NCI-H2171 (cell line): ENCODE data around the gene RSBN1L.
A peak's percentile ranks its signal among the peaks of the same experiment; 100 is the strongest.
"Not testable (repeated sequence)": the region's sequence is repeated elsewhere in the genome, so short reads cannot be mapped to it uniquely, and the experiment has no call there.

Experiments used
- DNase-seq: peaks from one replicate; lab custom pipeline; 2025; lab: John Stamatoyannopoulos, UW

The RSBN1L gene

DNA sequence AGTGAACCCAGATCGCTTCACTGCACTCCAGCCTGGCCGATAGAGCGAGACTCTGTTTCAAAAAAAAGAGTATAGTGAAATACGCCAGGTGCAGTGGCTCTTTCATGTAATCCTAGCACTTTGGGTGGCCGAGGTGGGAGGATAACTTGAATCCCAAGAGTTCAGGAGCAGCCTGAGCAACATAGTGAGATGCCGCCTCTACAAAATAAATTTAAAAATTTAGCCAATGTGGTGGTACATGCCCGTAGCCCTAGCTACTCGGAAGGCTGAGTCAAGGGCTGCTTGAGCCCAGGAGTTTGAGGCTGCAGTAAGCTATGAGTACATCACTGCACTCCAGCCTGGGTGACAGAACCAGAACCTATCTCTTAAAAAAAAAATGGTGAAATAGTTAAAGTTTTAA lies 74.1 kb downstream of the RSBN1L start:
- DNase-seq, result no peak

DNA sequence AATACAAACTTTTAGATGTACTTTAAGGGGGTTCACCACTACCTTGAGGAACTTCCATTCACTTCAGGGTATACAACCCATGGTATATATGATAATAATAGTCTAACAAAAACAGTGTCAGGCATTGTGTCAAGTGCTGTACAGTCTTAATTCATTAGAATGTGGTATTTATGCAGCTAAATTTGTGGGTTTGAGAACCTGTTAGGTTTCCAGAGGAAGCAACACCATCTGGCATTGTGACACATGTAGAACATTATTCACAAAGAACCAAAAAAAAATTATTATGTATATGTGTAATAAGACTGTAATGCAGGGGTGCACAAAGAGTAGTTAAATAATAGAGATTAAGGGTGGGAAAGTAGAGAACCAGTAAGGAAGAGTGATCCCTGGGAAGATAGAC lies 75.6 kb downstream of the RSBN1L start:
- DNase-seq, result no peak

DNA sequence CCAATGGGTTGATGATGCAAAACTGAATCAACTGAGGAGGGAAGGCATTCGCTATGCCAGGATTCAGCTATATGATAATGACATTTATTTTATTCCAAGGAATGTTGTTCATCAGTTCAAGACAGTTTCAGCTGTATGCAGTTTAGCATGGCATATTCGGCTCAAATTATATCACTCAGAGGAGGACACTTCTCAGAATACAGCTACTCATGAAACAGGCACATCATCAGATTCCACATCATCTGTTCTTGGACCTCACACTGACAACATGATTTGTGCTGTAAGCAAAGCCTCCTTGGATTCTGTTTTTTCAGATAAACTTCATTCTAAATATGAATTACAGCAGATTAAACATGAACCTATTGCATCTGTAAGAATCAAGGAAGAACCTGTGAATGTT lies 82.3 kb downstream of the RSBN1L start:
- no peak for DNase-seq

DNA sequence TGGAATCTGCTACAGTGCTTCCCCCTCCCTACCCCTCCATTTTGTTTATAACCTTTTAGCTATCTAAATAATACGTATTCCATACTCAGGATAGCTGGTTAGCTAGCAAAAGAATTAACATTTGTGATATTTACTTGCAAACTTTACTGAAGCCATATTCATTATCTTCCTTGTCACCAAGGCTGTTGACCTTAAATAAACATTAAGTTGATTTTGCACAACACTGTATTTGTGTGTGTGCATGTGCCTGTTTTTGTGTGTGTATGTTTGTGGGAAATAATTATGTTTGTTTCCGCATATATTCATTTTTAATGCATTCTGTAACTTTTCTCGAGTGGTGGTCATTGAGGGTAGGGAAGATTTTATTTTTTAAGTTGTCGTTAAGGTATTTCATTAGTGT lies 86.1 kb downstream of the RSBN1L start:
- no peak for DNase-seq

DNA sequence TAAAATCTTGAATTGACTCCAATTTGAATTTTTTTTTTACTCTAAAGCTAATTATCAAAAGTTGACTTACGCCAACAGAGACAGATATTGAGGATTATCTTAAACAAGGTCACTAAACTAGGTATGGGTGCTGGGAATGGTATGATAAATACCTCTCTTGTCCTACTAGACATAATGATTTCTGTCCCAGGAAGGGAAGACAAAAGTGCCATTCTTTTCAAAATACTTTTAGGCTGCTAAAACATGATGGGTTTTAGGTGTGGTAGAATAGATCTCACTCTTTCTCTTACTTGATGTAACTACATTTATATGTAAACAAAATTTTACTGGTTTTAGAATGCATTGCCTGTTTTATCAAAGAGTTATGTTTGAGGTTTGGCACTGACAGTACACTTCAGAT lies 86.9 kb downstream of the RSBN1L start:
- no peak for DNase-seq

DNA sequence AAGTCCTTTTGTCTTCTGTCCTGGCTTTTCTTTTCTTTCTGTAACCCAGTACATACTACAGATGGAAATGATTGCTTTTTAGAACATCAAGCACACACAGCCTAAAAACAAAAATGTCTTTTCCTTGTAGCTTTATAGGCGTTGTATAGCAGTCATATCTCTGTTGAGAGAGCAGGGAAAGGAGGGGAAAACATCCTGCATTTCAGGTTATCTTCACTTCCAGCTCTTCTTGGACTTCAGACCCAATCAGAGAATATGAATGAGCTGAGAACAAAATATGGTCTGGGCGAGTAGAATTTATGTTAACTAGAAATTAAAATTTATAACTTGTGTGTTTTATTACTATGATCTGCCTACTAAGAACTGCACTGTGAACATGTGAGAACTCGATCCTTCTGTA lies 87.3 kb downstream of the RSBN1L start:
- DNase-seq, result no peak

DNA sequence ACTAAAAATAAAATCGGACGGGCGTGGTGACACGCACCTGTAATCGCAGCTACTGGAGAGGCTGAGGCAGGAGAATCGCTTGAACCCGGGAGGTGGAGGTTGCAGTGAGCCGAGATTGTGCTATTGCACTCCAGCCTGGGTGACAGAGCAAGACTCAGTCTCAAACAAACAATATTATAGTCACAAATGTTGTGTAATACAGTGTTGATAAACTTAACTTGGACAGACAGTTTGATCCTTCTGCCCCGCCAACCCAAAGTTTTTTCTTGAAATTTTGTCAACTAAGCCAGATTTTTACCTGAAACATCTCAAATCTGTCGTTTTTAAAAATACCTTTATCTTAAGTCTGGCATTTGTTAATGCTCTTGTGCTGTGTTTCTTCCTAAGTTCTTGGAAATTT lies 88.2 kb downstream of the RSBN1L start:
- DNase-seq, result not testable (repeated sequence)

DNA sequence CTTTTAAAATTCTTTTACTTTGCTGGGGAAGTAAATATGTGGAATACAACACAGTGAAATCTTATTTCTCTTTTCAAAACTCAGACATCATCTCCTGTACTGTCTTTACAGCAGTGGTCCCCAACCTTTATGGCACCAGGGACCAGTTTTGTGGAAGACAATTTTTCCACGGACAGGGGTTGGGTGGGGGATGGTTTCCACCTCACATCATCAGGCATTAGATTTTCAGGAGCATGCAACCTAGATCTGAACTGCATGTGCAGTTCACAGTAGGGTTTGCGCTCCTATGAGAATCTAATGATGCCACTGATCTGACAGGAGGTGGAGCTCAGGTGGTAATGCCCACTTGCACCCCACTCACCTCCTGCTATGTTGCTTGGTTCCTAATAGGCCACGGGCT lies 89.8 kb downstream of the RSBN1L start:
- no peak for DNase-seq

DNA sequence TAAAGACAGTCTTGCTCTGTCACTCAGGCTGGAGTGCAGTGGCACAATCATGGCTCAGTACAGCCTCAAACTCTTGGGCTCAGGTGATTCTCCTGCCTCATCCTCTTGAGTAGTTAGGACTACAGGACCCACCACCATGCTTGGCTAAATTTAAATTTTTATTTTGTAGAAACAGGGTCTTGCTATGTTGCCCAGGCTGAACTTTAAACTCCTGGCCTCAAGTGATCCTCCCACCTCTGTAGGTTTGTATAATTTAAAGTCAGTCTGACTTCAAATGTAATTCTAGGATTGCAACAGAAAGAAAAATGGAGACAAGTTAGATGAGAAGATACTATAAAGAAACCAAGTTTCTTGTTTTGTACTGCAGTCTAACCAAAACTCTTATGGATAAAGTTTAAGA lies 90.5 kb downstream of the RSBN1L start:
- no peak for DNase-seq

DNA sequence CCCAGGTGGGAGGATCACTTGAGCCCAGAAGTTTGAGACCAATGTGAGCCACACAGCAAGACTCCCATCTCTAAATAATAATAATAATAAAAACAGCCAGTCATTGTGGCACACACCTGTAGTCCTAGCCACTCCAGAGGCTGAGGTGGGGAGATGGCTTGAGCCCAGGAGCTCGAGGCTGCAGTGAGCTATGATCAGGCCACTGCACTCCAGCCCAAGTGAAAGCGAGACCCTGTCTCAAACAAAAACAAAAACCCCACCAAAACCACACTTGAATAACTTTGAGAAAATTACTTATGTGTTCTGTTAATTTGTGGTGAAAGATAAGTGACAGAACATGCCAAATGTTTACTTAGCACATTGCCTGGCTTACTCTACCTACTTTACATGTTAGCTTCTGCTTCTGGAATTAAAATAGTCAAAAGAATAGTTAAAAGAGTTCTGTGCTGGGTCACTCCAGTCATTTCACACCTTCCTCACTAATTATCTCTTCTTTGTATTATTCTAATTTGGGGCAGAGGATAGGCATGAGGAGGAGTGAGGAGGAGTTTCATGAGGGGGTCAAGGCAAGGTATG lies 92.2 kb downstream of the RSBN1L start:
- no peak for DNase-seq

DNA sequence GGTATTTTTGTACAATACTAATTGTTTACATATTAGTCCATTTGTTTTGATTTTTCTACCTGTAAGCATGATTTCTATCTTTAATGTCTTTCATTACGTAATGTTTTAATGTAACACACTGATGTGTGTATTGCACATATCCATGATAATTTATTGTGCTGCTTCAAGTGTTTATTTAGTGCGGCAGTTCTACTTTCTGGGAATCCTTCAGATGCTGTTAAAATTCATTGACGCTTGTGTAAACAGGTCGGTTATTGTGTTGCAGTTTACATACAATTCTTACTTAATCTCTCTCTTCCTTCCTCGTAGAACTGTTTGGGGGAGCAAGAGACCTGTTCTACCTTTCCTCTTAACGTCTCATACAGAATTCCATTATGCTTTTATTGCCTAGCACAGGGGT lies 95.1 kb downstream of the RSBN1L start:
- no peak for DNase-seq

DNA sequence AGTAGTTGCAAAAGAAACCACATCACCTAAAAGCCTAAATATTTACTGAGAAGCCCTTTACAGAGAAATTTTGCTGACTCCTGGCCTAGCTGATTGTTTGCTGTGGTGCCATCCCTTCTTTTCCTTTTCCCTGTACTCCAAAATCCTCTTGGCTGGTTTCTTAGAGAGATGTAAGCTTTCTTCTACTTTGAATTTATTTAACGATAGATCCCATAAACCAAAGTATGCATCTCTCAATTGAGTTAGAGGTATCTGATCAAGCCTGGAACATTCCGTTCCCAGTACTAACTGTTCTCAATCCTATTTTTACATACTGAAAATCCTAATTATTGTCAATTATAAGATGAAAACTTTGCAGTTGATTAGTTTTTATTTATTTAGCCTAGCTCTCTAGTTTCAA lies 95.7 kb downstream of the RSBN1L start:
- no peak for DNase-seq

DNA sequence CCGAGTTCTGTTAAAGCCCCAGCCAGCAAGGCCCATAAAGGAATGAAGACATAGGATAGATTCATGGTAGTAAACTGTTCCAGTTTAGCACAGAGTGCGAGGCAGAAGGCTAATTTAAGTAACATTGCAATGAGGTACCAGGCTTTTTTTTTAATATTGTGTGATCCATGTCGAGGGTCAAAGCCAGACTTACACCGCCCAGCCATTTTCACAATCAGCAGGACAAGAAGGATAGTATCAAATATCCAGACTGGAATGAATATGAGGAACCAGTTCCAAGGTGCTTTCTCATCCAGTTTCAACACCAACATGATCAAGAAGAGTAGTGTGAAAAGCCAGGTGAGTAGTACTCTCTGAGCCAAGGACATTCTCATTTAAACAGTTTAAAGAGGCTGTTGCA lies 97.7 kb downstream of the RSBN1L start:
- no peak for DNase-seq

DNA sequence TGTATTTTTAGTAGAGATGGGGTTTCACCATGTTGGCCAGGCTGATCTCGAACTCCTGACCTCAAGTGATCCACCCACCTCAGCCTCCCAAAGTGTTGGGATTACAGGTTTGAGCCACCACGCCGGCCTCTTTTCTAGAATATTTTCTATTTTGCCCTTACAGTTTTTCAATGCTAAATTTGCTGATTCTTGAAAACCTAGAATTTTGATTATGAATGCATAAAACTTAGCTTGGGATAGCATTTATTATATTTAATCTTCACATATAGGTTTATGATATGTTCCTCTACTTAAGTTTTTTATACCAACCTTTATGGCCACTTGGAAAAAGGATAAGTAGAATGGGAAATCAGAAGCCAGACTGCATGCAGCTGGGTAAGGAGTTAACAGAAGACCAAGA lies 99.8 kb downstream of the RSBN1L start:
- DNase-seq, result no peak

DNA sequence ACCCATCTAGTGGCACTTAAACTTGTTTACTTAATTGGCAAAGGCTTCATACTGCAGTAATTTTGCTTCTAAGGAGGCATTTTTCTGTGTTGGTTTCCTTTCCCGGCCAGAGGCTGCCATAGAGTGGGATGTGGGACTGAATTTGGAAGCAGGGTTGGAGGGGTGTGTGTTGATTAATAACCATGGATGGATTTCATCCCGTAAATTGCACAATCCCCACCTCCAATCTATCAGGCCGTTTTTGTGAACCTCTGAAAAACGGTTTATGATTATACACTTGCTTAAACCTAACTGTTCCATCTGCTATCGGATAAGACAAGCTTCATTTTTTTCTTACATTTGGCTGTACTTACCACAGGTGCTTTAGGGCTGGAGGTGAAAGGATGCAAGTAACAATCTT lies 100.7 kb downstream of the RSBN1L start:
- DNase-seq, result no peak

DNA sequence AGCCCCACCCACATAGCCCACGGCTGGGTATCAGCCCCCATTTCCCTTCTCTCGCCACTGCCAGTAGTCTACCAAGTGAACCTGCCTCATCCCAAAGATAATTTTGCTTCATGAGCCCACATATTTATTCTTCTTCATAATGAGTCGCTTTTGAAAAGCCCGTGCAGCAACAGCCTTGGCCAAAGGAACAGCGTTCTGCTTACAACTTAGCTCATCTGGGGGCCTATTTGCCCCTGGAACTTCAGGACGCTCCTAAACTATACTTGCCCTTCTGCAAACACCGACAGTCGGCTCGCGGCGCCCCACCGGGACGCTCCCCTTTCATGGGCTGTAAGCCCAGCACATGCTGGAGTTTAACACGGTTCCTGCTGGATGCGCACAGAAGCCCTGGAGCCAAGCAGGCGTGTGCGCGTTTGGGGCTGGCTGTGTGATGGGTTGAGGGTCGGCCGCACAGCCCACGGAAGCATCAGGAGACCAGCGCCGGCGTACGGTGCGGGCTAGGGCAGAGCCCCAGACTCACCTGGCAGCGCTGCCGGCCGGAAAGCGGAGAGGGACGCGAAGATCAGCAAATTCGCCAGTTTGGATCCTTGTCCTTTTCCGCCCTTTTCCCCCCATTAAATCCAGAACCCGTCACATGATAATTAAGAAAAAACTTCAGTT lies 101.6 kb downstream of the RSBN1L start:
- peak; percentile 50 for DNase-seq

DNA sequence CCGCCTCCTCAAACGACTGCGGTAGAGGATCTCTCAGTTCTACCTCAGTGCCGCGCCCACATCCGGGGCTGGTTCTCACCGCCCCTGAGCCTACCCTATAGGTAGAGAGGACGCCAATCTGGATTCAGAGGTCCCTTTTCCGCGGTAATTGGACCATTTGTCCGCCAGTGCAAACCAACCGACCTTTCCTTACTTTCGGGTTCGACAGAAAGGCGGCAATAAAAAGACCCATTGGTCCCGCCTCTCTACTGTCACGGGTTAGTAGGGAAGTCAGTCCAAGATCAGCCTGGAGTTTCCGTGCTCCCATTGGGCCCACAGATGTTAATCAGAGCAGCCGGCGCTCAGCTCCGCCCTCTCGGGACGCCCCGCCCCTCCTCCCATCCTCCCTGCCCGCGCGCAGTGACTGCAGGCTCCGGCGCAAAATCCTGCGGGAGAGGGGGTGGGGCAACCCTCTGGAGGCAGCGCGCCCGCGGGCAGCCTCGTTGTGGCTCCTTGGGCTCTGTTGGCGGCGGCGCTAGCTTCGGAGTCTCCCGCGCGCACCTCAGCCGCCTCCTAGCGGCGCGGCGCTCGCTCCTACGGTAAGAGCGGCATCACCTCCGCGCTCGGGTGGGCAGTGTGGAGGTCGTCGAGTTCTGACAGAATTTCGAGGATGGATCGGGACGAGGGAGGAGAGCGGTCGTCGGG lies 102.3 kb downstream of the RSBN1L start, which contains the start of the genes PHTF2 and TMEM60:
Gene PHTF2 (plus strand): TSS at position 380 of the 684 bp plus-strand sequence.
Gene TMEM60 (minus strand): TSS at position 41 of the 684 bp plus-strand sequence. CDS start 4,061 bp downstream, outside the sequence.
- peak; percentile 98 for DNase-seq

DNA sequence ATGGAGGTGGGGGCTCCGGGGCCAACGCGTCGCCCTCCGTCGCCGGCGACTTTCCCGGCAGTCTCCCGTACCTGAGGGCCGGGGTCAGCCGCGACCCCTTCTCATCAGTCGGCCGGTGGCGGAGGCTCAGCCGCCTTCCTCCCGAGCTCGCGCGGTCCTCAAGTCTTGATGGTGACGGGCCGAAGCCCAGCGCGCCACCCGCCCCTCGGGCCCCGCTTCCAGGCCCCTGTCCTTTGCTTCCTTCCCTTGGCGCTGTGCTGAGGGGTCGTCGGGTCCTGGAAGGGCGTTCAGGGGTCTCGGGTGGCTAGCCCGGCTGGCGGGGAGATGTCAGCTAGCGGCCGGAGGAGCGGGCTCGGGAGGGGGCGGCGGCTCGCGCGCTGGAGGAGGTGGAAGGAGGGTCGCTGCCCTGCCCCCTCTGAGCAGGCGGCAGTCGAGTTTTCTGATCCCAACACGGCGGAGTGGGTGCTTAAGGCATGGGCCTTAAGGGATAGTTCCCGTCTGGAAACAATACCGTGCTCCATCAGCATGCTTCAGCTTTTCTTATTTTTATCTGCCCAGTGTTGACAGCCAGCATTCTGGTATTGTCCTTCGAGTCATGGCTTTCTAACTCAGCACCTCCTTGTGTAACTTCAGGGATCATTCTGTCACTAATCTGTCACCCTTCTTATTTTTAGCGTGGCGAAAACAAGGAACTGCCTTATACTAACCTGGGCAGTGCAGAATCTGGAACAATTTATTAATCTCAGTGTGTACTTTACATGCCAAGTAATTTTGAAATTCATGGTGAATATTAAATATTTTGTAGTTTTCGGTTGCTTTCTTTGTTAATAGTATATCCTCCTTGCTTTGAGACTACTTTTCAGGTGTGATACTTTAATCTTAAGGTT lies 103.1 kb downstream of the RSBN1L start:
- peak; percentile 39 for DNase-seq

DNA sequence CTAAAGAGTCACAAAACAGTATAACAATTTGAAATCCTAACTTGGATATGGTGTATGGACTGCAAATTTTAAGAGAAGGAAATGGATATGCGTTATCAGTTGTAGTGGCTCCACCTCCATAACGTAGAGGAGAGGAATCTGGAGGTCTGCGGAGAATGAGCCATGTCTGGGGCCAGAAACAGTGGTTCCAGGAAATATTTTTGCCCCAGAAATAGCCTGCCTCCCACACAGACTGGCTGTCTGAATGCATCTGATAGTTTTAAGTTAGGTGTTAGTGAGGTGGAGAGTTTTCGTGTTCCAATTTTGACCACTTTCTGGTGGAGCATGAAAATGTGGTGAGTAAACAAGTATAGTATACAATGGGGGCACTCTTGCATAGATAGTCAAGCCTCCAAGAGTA lies 103.9 kb downstream of the RSBN1L start:
- no peak for DNase-seq

DNA sequence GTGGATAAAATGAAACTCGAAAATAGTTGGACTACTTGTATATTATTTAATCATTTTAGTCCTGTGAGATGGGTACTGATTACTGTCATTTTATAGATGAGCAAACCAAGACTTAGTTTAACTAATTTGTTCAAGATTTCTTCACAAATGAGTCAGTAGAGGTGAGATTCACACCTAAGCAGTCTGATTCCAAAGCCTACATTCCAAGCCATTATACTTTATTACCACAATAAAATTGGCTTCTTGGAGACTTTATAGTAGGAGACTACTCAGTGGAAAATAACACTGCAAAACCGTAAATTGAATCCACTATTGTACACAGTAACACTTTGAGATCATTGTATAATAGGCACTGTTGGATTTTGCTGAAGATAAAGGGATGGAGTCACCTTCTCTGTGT lies 104.5 kb downstream of the RSBN1L start:
- no peak for DNase-seq

DNA sequence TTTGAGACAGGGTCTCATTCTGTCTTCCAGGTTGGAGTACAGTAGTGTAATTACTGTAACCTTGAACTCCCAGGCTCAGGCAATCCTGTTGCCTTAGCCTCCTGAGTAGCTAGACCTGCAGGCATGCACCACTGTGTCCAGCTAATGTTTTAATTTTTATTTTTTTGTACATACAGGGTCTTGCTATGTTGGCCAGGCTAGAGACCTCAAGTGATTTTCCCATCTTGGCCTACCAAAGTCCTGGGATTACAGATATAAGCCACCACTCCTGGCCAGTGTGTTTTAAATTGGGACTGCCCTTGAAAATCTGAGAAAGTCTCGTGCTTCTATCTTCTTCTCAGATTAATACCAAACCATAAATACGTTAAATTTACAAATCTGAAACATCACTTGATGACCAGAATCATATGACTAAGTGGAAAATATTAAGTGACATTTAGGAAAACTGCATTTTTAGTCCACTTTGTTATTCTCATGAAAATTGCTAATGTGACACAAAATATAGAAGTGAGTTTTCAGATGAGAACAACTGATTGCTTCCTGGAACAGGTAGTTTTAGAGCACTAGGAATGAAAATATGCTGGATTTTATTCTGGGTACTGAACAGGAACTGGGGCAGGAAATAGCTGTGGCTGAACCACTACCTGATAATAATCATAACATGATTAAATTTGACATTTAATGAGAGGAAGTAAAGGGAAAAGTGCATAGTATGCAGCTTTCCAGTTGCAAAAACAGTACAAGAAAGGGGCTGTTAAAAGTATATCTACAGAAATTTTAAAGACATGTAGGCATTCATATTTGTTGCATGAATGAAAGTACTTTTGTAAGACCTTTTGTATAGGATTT lies 106.5 kb downstream of the RSBN1L start:
- no peak for DNase-seq

DNA sequence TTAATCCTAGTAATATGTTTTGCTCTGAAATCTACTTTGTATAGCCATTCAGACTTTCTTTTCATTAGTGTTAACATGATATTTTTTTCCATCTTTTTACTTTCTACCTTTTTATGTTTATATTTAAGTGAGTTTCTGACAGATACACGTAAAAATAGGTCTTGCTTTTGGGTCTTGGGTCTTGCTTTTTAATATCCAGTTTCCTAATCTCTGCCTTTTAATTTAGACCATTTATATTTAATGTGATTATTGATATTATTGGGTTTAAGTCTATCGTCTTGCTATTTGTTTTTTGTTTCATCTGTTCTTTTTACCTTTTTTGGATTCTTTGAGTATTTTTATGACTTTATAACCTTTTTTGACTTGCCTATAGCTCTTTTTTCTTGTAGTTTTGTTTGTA lies 110.2 kb downstream of the RSBN1L start:
- no peak for DNase-seq
